ENCODE measurements around the gene CRISPLD2.
"Not testable (repeated sequence)": the region's sequence is repeated elsewhere in the genome, so short reads cannot be mapped to it uniquely, and the experiment has no call there.

The CRISPLD2 gene

DNA sequence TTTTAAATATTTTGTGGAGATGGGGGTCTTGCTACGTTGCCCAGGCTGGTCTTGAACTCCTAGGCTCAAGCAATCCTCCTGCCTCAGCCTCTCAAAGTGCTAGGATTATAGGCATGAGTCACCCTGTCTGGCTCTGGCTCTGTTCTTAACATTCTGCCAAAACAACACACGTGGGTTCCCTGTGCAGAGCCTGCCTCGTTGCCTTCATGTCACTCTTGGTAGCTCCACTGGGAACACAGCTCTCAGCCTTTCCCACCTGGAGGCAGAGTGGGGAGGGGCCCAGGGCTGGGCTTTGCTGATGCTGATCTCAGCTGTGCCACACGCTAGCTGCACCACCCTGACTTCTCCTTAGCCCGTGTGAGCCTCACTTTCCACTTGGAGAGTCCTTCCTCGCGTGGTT lies 19.3 kb downstream of the CRISPLD2 start:
- no peak for DNase-seq (ENCODE audit: low read depth in 2 of 3, low spot score in 1 of 3)

DNA sequence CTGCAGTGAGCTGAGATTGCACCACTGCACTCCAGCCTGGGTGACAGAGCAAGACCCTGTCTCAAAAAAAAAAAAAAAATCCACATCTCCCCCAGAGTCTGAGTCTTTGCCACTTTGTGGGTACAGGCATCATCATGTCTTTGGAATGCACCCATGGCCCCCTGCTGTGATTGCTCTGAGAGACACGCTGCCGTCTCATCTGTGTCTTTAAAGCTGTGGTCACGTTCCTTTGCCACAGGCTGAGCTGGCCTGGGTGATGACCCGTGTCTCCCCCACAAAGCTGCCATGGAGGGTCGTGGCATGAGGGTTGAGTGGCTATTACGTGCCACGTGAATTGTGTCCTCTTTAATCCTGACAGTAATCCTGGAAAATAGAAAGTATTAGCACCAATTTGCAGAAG lies 20.2 kb downstream of the CRISPLD2 start:
- DNase-seq (ENCODE audit: low read depth in 2 of 3, low spot score in 1 of 3): no peak

GRCh38 chr16:84840687-84841627 lies 21.2 kb downstream of the CRISPLD2 start:
- DNase-seq (ENCODE audit: low read depth in 2 of 3, low spot score in 1 of 3): no peak

DNA sequence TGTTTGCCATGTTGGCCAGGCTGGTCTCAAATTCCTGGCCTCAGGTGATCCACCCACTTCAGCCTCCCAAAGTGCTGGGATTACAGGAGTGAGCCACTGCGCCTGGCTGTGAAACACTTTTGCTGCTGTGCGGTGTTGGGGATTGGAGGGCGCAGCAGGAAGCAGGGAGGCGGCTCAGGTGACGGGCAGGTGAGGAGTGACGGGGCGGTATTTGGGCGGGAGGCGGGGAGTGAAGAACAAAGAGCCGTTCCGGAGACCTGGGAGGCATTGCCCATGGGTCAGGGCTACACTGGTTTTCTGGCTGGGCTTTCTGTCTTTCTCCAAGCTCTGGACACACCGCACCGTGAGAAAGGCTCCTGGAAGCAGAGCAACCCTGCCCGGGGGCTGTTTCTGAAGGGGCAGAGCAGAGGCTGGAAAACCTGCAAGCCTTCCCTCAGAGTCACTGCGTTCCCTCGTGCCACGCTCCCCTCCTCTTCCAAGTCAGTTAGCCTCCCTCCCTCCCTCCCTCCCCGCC lies 22.1 kb downstream of the CRISPLD2 start:
- no peak for DNase-seq (ENCODE audit: low read depth in 2 of 3, low spot score in 1 of 3)

GRCh38 chr16:84842516-84843148 lies 22.8 kb downstream of the CRISPLD2 start:
- DNase-seq (ENCODE audit: low read depth in 2 of 3, low spot score in 1 of 3): no peak

DNA sequence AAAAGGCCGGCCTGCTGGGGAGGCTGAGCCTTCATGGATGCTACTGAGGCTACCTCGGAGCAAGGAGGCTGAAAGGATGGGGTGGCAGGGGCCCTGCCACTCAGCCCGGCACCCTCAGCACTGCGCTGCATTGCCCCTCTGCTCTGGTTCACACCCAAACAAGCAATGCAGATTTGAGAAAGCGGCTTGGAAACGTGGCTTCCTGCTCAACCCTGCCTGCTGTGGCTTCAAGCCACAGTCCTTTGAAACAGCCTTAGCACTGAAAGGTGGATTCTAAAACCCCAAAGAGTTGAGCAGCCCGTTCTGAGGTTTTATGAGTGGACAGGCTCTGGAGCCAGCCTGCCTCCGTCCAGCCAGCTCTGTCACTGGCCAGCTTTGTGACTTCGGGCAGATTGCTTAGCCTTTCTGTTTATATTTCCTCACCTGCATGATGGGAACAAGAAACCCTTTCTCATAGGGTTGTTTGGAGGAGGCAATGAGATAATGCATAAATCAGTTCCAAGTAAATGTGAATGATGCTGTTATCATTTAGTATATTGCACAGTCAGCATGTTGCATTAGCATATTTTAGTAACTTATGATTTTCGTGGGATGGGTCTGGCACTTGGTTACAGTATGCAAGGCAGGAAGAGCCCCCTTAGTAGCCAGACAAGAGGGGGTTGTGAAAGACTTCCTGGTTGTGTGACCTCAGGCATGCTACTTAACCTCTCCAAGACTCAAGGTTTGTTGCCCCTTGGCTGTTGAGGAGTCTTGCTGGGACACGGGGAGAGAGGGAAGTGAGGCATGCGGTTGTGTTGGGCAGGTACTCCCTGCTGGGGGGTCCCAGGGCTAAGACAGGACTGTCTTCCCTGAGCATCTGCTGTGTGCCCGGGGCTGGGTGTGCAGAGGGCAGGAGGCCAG lies 23.6 kb downstream of the CRISPLD2 start:
- DNase-seq (ENCODE audit: low read depth in 2 of 3, low spot score in 1 of 3): no peak

GRCh38 chr16:84844049-84844350 lies 24.2 kb downstream of the CRISPLD2 start:
- DNase-seq (ENCODE audit: low read depth in 2 of 3, low spot score in 1 of 3): no peak

- DNase-seq (ENCODE audit: low read depth in 2 of 3, low spot score in 1 of 3): no peak
These were observed 25.0 kb downstream of the CRISPLD2 start for GRCh38 chr16:84844559-84845495.

- DNase-seq (ENCODE audit: low read depth in 2 of 3, low spot score in 1 of 3): no peak
These were observed 25.8 kb downstream of the CRISPLD2 start for GRCh38 chr16:84845496-84846002.

DNA sequence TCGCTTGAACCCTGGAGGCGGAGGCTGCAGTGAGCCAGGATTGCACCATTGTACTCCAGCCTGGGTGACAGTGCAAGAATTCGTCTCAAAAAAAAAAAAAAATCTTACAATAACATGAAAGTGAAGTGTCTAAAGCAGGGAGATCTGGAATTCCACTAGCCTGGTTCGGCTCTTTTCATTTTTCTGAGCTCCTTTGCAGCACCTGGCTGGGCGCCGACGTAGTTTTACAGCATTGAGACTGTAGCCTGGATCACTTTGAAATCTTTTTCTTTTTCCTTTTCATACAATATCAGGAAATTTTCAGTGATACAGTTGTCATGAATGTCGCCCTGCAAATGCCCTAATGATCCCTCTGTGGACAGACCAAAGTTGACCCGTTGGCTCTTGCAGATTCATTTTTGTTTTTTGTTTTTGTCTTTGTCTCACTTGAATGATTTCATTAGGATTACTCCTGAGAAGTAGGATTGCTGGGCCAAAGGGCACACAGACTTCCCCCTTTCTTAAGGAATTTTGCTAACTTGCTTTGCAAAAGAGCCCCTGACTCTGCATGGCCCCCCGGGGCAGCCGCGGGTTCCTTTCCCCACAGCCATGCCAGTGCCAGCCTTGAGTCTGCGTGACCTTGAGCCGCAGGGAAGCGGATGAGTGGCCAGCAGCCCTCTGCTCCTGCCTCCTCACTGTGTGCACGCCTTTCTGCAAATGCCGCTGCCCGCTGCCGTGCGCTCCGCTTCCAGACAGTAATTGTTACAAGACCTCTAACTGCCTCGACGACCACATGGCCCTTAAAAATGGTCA lies 28.0 kb downstream of the CRISPLD2 start:
- DNase-seq (ENCODE audit: low read depth in 2 of 3, low spot score in 1 of 3): no peak

DNA sequence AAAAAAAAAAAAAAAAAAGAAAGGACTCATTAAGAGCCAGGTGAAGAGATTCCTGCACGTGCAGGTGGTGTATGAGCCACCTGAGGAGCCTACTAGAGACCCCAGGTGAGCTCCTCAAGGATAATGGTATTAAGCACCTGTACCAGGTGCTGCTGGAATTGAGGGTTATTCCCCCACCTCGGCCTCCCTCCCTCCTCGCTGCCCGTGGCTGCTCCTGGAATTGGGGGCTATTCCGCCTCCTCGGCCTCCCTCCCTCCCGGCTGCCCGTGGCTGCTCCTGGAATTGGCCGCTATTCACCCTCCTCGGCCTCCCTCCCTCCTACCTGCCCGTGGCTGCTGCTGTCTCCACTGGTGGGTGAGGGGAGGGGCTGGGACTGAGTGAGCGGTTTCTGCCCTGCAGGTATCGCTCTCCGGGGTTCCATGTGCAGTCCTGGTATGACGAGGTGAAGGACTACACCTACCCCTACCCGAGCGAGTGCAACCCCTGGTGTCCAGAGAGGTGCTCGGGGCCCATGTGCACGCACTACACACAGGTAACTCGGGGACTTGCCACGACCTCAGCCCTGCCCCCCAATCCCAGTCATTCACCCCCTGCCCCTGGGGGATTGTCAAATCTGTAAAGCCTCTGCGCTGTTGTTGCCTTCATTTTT lies 29.3 kb downstream of the CRISPLD2 start:
- no peak for DNase-seq (ENCODE audit: low read depth in 2 of 3, low spot score in 1 of 3)

DNA sequence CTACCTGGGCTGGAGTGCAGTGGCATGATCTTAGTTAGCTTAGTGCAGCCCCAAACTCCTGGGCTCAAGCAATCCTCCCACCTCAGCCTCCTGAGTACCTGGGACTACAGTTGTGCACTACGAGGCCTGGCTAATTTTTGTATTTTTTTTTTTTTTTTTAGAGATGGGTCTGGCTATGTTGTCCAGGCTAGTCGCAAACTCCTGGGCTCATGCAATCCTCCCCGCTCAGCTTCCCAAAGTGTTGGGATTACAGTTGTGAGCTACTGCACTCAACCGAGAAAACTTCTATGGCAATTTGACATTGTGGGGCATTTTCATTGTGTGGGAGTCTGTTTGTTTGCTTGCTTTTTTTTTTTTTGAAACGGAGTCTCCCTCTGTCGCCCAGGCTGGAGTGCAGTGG lies 30.0 kb downstream of the CRISPLD2 start:
- no peak for DNase-seq (ENCODE audit: low read depth in 2 of 3, low spot score in 1 of 3)

DNA sequence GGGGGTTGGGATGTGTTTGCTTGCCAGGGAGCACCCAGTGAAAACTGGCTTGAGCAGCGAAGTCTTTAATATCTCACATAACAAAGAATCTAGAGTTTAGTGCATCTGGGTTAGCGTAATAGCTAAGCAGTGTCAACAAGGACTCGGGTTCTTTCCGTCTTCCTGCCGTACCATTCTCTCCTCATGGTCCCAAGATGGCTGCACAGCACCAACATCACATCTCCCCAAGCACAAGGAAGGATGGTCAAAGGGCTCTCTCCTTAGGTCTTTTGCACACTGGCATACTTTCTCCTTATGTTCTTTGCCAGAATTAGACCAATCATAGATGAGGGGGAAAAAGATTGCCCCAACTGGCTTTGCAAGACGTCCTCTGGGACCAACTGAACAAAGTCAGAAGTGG lies 30.9 kb downstream of the CRISPLD2 start:
- no peak for DNase-seq (ENCODE audit: low read depth in 2 of 3, low spot score in 1 of 3)

DNA sequence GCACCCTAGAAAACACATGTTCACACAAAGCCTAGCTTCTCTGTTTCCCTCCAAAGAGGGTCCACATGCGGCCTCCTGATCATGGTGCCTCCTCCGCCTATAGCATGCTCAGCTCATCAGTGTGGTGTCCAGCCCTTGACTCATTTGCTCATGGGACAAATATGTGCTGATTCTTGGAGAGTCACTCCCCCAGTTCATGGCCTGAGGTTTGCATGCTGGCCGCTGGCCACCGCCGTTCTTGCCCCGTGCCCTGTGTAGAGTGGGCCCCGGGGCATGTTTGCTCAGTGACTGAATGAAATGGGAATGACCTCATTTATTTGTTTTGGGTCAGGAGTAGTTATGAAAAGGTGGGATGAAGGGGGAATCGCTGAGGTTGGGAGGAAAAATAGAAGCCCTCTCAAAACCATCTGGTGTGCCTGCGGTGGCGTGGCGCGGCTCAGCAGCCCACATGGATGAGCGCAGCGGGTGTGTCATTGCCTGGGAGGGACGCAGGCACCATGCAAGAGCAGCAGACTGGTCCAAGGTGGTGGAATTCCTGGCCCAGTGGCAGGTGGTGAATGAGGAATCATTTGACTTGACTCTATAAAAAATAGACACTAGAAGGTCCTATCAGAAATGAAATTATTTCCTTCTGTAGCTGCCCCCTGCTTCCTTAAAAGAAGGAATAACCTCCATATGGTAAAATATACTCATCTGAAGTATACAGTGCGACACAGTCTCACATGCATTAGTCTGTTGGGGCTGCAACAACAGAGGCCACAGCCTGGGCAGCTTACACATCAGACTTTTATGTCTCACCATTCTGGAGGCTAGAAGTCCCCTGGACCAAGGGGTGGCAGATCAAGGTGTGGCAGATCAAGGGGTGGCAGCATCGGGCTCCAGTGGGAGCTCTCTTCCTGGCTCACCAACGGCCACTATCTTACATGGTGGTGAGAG lies 31.7 kb downstream of the CRISPLD2 start:
- no peak for DNase-seq (ENCODE audit: low read depth in 2 of 3, low spot score in 1 of 3)

DNA sequence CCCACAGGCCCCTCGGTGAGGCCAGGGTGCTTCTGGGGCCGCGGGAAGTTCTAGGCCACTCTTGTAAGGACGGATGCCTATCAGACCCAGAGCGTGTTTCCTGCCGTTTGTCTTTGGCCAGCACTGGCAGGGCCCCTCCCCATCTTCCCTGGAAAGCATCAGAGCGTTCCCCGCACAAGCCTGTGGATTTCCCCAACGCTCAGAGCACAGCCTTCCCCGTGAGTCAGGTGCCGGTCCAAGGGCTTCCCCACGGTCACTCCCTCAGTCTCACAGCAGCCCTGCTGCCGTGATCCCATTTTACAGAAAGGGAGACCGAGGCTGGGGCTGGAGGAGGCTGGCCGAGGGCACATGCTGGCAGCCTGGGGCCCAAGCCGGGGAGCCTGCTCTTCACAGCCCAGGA lies 33.7 kb downstream of the CRISPLD2 start:
- DNase-seq (ENCODE audit: low read depth in 2 of 3, low spot score in 1 of 3): no peak

DNA sequence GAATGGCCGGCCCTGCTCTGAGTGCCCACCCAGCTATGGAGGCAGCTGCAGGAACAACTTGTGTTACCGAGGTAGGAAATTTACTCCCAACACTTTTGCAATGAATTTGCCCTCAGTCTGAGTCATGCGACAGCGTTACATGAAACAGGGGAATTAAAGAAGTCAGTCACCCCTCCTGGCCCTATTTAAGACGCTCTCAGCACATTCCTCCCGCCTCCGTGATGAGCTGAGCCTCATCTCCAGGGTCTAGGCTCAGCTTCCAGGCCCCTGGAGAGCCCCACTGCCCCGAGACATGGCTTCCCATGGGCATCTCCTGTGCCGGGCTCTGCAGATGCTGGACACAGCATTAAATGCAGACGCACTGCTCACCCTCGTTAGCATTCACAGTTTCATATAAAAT lies 35.0 kb downstream of the CRISPLD2 start:
- no peak for DNase-seq (ENCODE audit: low read depth in 2 of 3, low spot score in 1 of 3)

GRCh38 chr16:84855435-84856202 lies 35.8 kb downstream of the CRISPLD2 start:
- DNase-seq (ENCODE audit: low read depth in 2 of 3, low spot score in 1 of 3): not testable (repeated sequence)

All from stimulated activated CD4-positive, alpha-beta T cell treated with anti-CD3 and anti-CD28 coated beads, Interleukin-12 subunit alpha, Interleukin-12 subunit beta, amount 100 ng/mL, for 48 hours (primary cell).